Measurements from ENCODE around the gene SHISA6.

SHISA6 gene

GRCh38 chr17:11221196-11221595, 19.8 kb upstream of the SHISA6 start:
- TF ChIP-seq ZNF8 (CRISPR knock-in tag; IDR thresholded peaks at IDR 0.05) (no peak), PPARA (CRISPR knock-in tag; IDR thresholded peaks at IDR 0.05; ENCODE audit: borderline replicate concordance) (no peak), ZNF70 (CRISPR knock-in tag; IDR thresholded peaks at IDR 0.05) (no peak), RARB (CRISPR knock-in tag; IDR thresholded peaks at IDR 0.05) (no peak), ZFP30 (CRISPR knock-in tag; IDR thresholded peaks at IDR 0.05) (no peak), ZC3H10 (CRISPR knock-in tag; IDR thresholded peaks at IDR 0.05) (no peak), CSDC2 (CRISPR knock-in tag; IDR thresholded peaks at IDR 0.05) (no peak), ZFP3 (CRISPR knock-in tag; IDR thresholded peaks at IDR 0.05) (no peak), TCF4 (CRISPR knock-in tag; IDR thresholded peaks at IDR 0.05; ENCODE audit: borderline replicate concordance) (no peak), ZNF565 (CRISPR knock-in tag; conservative IDR thresholded peaks at IDR 0.05; ENCODE audit: low read depth) (no peak), ESRRG (CRISPR knock-in tag; IDR thresholded peaks at IDR 0.05) (no peak)
- TF ChIP-seq, protein P1, sequence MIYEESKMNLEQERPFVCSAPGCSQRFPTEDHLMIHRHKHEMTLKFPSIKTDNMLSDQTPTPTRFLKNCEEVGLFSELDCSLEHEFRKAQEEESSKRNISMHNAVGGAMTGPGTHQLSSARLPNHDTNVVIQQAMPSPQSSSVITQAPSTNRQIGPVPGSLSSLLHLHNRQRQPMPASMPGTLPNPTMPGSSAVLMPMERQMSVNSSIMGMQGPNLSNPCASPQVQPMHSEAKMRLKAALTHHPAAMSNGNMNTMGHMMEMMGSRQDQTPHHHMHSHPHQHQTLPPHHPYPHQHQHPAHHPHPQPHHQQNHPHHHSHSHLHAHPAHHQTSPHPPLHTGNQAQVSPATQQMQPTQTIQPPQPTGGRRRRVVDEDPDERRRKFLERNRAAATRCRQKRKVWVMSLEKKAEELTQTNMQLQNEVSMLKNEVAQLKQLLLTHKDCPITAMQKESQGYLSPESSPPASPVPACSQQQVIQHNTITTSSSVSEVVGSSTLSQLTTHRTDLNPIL (CRISPR knock-in tag; IDR thresholded peaks at IDR 0.05; ENCODE audit: low read depth) = no peak
- TF ChIP-seq, protein P2, sequence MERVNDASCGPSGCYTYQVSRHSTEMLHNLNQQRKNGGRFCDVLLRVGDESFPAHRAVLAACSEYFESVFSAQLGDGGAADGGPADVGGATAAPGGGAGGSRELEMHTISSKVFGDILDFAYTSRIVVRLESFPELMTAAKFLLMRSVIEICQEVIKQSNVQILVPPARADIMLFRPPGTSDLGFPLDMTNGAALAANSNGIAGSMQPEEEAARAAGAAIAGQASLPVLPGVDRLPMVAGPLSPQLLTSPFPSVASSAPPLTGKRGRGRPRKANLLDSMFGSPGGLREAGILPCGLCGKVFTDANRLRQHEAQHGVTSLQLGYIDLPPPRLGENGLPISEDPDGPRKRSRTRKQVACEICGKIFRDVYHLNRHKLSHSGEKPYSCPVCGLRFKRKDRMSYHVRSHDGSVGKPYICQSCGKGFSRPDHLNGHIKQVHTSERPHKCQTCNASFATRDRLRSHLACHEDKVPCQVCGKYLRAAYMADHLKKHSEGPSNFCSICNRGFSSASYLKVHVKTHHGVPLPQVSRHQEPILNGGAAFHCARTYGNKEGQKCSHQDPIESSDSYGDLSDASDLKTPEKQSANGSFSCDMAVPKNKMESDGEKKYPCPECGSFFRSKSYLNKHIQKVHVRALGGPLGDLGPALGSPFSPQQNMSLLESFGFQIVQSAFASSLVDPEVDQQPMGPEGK (CRISPR knock-in tag; IDR thresholded peaks at IDR 0.05; ENCODE audit: borderline replicate concordance) = no peak
- TF ChIP-seq, protein P3, sequence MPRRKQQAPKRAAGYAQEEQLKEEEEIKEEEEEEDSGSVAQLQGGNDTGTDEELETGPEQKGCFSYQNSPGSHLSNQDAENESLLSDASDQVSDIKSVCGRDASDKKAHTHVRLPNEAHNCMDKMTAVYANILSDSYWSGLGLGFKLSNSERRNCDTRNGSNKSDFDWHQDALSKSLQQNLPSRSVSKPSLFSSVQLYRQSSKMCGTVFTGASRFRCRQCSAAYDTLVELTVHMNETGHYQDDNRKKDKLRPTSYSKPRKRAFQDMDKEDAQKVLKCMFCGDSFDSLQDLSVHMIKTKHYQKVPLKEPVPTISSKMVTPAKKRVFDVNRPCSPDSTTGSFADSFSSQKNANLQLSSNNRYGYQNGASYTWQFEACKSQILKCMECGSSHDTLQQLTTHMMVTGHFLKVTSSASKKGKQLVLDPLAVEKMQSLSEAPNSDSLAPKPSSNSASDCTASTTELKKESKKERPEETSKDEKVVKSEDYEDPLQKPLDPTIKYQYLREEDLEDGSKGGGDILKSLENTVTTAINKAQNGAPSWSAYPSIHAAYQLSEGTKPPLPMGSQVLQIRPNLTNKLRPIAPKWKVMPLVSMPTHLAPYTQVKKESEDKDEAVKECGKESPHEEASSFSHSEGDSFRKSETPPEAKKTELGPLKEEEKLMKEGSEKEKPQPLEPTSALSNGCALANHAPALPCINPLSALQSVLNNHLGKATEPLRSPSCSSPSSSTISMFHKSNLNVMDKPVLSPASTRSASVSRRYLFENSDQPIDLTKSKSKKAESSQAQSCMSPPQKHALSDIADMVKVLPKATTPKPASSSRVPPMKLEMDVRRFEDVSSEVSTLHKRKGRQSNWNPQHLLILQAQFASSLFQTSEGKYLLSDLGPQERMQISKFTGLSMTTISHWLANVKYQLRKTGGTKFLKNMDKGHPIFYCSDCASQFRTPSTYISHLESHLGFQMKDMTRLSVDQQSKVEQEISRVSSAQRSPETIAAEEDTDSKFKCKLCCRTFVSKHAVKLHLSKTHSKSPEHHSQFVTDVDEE (CRISPR knock-in tag; IDR thresholded peaks at IDR 0.05) = no peak
- no peak for ATAC-seq

DNA sequence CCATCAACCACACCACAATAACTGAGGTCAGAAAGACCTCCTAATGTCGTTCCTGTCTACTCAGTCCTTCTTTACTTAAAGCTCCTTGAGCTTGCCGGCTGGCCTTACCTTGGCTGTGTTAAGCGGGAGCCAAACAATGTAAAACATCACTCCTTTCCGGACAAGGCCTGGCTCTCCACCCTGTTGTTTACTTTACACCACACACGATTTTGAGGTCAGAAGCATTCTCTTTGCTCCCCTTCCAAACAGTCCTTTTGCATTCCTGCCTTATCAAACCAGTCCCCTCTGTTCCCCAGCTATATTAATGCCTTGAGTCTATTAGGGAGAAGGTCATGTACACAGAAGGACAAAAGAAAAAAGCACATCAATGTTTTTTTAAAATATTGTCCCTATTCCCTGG, 19.3 kb upstream of the SHISA6 start:
- no peak for ATAC-seq
- TF ChIP-seq, protein P1 (CRISPR knock-in tag; IDR thresholded peaks at IDR 0.05; ENCODE audit: low read depth) = no peak
- TF ChIP-seq ZC3H10 (CRISPR knock-in tag; IDR thresholded peaks at IDR 0.05) = no peak
- no peak for TF ChIP-seq GLIS3 (CRISPR knock-in tag; IDR thresholded peaks at IDR 0.05)
- no peak for TF ChIP-seq SNAI2 (CRISPR knock-in tag; IDR thresholded peaks at IDR 0.05)
- TF ChIP-seq OSR1 (CRISPR knock-in tag; IDR thresholded peaks at IDR 0.05) = no peak
- no peak for TF ChIP-seq ZFP30 (CRISPR knock-in tag; IDR thresholded peaks at IDR 0.05)
- no peak for TF ChIP-seq ZFP3 (CRISPR knock-in tag; IDR thresholded peaks at IDR 0.05)
- no peak for TF ChIP-seq TOX (CRISPR knock-in tag; IDR thresholded peaks at IDR 0.05; ENCODE audit: borderline replicate concordance)
- TF ChIP-seq, protein P4, sequence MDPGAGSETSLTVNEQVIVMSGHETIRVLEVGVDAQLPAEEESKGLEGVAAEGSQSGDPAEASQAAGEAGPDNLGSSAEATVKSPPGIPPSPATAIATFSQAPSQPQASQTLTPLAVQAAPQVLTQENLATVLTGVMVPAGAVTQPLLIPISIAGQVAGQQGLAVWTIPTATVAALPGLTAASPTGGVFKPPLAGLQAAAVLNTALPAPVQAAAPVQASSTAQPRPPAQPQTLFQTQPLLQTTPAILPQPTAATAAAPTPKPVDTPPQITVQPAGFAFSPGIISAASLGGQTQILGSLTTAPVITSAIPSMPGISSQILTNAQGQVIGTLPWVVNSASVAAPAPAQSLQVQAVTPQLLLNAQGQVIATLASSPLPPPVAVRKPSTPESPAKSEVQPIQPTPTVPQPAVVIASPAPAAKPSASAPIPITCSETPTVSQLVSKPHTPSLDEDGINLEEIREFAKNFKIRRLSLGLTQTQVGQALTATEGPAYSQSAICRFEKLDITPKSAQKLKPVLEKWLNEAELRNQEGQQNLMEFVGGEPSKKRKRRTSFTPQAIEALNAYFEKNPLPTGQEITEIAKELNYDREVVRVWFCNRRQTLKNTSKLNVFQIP (CRISPR knock-in tag; IDR thresholded peaks at IDR 0.05; ENCODE audit: borderline replicate concordance, low read depth) = no peak
- TF ChIP-seq, protein P5, sequence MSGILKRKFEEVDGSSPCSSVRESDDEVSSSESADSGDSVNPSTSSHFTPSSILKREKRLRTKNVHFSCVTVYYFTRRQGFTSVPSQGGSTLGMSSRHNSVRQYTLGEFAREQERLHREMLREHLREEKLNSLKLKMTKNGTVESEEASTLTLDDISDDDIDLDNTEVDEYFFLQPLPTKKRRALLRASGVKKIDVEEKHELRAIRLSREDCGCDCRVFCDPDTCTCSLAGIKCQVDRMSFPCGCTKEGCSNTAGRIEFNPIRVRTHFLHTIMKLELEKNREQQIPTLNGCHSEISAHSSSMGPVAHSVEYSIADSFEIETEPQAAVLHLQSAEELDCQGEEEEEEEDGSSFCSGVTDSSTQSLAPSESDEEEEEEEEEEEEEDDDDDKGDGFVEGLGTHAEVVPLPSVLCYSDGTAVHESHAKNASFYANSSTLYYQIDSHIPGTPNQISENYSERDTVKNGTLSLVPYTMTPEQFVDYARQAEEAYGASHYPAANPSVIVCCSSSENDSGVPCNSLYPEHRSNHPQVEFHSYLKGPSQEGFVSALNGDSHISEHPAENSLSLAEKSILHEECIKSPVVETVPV (CRISPR knock-in tag; IDR thresholded peaks at IDR 0.05) = no peak
- TF ChIP-seq ESRRG (CRISPR knock-in tag; IDR thresholded peaks at IDR 0.05) = no peak
- TF ChIP-seq, protein P2 (CRISPR knock-in tag; IDR thresholded peaks at IDR 0.05; ENCODE audit: borderline replicate concordance) = no peak
- no peak for TF ChIP-seq ZNF8 (CRISPR knock-in tag; IDR thresholded peaks at IDR 0.05)
- no peak for TF ChIP-seq RARB (CRISPR knock-in tag; IDR thresholded peaks at IDR 0.05)
- TF ChIP-seq ZNF565 (CRISPR knock-in tag; conservative IDR thresholded peaks at IDR 0.05; ENCODE audit: low read depth) = no peak
- no peak for TF ChIP-seq PPARA (CRISPR knock-in tag; IDR thresholded peaks at IDR 0.05; ENCODE audit: borderline replicate concordance)
- TF ChIP-seq BACH2 (CRISPR knock-in tag; IDR thresholded peaks at IDR 0.05; ENCODE audit: borderline replicate concordance) = no peak

Data from SK-N-SH treated with all-trans-retinoic acid at 6 μM for 48 hours (cell line).